ENCODE measurements around the gene PTPRN2. TPM values are rescaled to one million over a fixed set of nuclear protein-coding genes. Genes with fewer than 3 reads are reported as not detected.

PTPRN2 gene
- total and polyA plus RNA-seq, 4 experiments from 2014 or later: 1.7 to 2.6 (median 1.9) TPM

DNA sequence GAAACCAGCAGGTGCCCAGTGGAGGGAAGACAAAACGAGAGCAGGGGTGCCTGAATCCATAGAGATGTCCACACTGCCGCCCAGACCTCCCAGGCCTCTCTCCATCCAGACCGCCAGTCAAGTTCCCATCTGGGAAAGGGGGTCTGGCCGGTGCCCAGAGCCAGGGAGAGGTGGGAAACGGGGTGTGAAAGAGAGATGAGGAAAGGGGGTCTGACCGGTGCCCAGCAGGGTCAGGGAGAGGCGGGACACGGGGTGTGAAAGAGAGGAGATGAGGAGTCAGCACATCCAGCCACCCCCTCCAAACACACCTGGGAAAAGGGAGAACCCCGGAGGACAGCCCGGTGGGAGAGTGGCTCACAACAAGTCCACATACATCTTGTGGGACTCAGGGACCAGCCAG, 185.8 kb downstream of the PTPRN2 start:
- CTCF ChIA-PET (ENCODE audit: partially characterized antibody): no interaction called here
- no peak overlapping the region for H3K27ac ChIP-seq (ENCODE audit: low read depth, low read length)
- no peak for DNase-seq
- H3K9me3 ChIP-seq (ENCODE audit: control insufficient read depth in 1 of 2, low read length in 2 of 2): no peaks in the 10 kb centered on the region
- Mint-ChIP-seq H3K27me3 (peaks cover 0 to 4% of the 10 kb centered on the region in 2 donors), H3K4me3 (no peak overlapping the region), H3K36me3 (no peaks in the 10 kb centered on the region), H3K4me1 (no peaks in the 10 kb centered on the region), H3K27ac (no peak overlapping the region), H3K9me3 (peaks cover 0 to 12% (median 7%) of the 10 kb centered on the region in 8 donors)
- no peaks in the 10 kb centered on the region for H3K4me1 ChIP-seq (ENCODE audit: insufficient read depth, low read length)
- H3K4me3 ChIP-seq (ENCODE audit: low read length in 2 of 2): no peak overlapping the region
- intact Hi-C loops (cut with micrococcal nuclease): no loop called here
- H3K36me3 ChIP-seq (ENCODE audit: insufficient read depth, low read length): no peaks in the 10 kb centered on the region
- H3K27me3 ChIP-seq (ENCODE audit: insufficient read depth, low read length): no peaks in the 10 kb centered on the region
- POLR2A ChIA-PET (ENCODE audit: partially characterized antibody): no interaction called here

DNA sequence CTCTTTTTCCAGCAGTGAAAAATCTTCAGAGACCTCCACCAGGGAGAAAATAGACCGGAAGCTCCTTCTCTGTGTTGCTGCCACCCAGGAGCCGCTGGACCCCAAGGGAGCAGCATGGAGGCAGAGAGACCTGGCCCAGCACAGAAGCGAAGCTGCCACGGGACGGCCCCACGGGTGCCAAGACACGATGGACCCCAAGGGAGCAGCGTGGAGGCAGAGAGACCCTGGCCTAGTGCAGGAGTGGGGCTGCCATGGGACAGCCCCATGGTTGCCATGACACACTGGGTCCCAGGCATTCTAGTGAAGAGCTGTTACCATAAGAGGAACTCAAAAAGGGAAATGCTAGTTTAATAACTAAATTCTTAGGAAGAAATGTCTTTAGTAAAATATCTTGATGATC, 186.3 kb downstream of the PTPRN2 start:
- H3K36me3 ChIP-seq (ENCODE audit: insufficient read depth, low read length): no peaks in the 10 kb centered on the region
- POLR2A ChIA-PET (ENCODE audit: partially characterized antibody): no interaction called here
- H3K27ac ChIP-seq (ENCODE audit: low read depth, low read length): no peak overlapping the region
- H3K9me3 Mint-ChIP-seq: peaks cover 0 to 12% (median 7%) of the 10 kb centered on the region in 8 donors
- no peak for DNase-seq
- H3K9me3 ChIP-seq (ENCODE audit: control insufficient read depth in 1 of 2, low read length in 2 of 2): no peaks in the 10 kb centered on the region
- H3K27me3 ChIP-seq (ENCODE audit: insufficient read depth, low read length): no peaks in the 10 kb centered on the region
- H3K4me1 ChIP-seq (ENCODE audit: insufficient read depth, low read length): no peaks in the 10 kb centered on the region
- intact Hi-C loops (cut with micrococcal nuclease): no loop called here
- CTCF ChIA-PET (ENCODE audit: partially characterized antibody): no interaction called here
- H3K27me3 Mint-ChIP-seq: peaks cover 0 to 4% of the 10 kb centered on the region in 2 donors
- H3K27ac Mint-ChIP-seq: no peak overlapping the region
- no peaks in the 10 kb centered on the region for H3K36me3 Mint-ChIP-seq
- H3K4me1 Mint-ChIP-seq: no peaks in the 10 kb centered on the region
- no peak overlapping the region for H3K4me3 Mint-ChIP-seq
- no peak overlapping the region for H3K4me3 ChIP-seq (ENCODE audit: low read length in 2 of 2)

DNA sequence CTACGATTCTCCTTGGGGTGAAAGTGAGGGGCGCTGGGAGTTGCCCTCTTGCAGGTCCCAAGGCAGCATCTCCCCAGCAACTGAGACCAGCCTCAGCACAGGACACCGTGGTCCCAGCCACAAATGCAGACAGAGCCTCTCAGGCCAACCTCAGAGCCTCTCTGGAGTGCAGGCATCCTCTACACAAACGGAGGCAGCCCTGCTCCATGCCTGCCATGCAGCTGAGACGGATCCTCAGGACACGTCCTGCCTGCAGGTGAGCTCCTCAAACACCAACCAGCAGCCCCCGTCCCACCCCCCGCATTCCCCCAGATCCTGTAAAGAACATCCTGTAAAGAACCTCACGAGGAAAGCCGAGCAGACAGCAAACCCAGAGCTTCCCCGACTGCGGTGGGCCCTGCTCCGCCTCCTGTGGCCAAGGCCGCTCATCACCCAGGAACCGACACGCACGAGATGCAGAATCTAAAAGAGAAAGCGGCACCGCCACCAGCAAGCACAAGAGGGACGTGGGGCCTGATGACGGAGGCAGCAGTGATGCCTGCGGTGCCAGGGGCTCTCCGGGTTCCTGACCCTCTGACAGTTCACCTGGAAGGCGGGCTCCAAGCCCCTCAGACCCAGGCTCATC, 186.9 kb downstream of the PTPRN2 start:
- no peaks in the 10 kb centered on the region for H3K27me3 ChIP-seq (ENCODE audit: insufficient read depth, low read length)
- POLR2A ChIA-PET (ENCODE audit: partially characterized antibody): no interaction called here

DNA sequence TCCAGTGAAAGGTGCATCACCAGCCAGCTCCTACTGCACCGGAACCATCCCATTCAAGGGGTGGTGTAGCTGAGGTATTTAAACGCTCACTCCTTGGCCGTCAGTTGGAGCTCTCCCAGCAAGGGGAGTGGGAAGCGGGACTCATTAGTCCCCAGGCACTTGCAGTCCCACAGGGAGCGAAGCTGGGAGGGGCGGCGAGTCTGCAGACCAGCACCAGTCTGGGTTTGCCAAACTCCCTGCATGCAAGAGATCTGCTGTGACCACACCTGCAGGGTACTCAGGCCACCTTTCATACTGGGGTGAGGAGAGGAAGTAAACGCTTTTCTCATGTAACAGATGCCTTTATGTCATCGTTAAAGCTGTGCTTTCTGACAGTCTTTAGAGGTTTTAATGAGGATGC, 187.9 kb downstream of the PTPRN2 start:
- H3K4me3 Mint-ChIP-seq: no peak overlapping the region
- Histone ChIP-seq H3K9me3 (ENCODE audit: control insufficient read depth in 1 of 2, low read length in 2 of 2) (no peaks in the 10 kb centered on the region), H3K36me3 (ENCODE audit: insufficient read depth, low read length) (no peaks in the 10 kb centered on the region), H3K27ac (ENCODE audit: low read depth, low read length) (no peak overlapping the region), H3K4me3 (ENCODE audit: low read length in 2 of 2) (no peak overlapping the region), H3K4me1 (ENCODE audit: insufficient read depth, low read length) (no peaks in the 10 kb centered on the region), H3K27me3 (ENCODE audit: insufficient read depth, low read length) (no peaks in the 10 kb centered on the region)
- ChIA-PET CTCF (ENCODE audit: partially characterized antibody) (interaction anchor here (0.8 kb wide), 1 partner anchor 577 kb away, joined by 3 read pairs; no protein-coding TSS in a partner anchor), POLR2A (ENCODE audit: partially characterized antibody) (no interaction called here)
- intact Hi-C loops (cut with micrococcal nuclease): no loop called here
- peaks cover 0 to 4% of the 10 kb centered on the region in 2 donors for H3K27me3 Mint-ChIP-seq
- peaks cover 0 to 12% (median 7%) of the 10 kb centered on the region in 8 donors for H3K9me3 Mint-ChIP-seq
- no peaks in the 10 kb centered on the region for H3K4me1 Mint-ChIP-seq
- no peak for DNase-seq
- no peak overlapping the region for H3K27ac Mint-ChIP-seq
- no peaks in the 10 kb centered on the region for H3K36me3 Mint-ChIP-seq

More for the DNA sequence above, 186.9 kb downstream of the PTPRN2 start:
- Mint-ChIP-seq H3K4me1 (no peaks in the 10 kb centered on the region), H3K27me3 (peaks cover 0 to 4% of the 10 kb centered on the region in 2 donors), H3K27ac (no peak overlapping the region), H3K9me3 (peaks cover 0 to 12% (median 7%) of the 10 kb centered on the region in 8 donors), H3K36me3 (no peaks in the 10 kb centered on the region), H3K4me3 (no peak overlapping the region)
- intact Hi-C loops (cut with micrococcal nuclease): no loop called here
- Histone ChIP-seq H3K4me1 (ENCODE audit: insufficient read depth, low read length) (no peaks in the 10 kb centered on the region), H3K27ac (ENCODE audit: low read depth, low read length) (no peak overlapping the region), H3K36me3 (ENCODE audit: insufficient read depth, low read length) (no peaks in the 10 kb centered on the region), H3K4me3 (ENCODE audit: low read length in 2 of 2) (no peak overlapping the region), H3K9me3 (ENCODE audit: control insufficient read depth in 1 of 2, low read length in 2 of 2) (no peaks in the 10 kb centered on the region)
- no peak for DNase-seq
- CTCF ChIA-PET (ENCODE audit: partially characterized antibody): interaction anchor here (0.8 kb wide), 1 partner anchor 576 kb away, joined by 3 read pairs; no protein-coding TSS in a partner anchor

DNA sequence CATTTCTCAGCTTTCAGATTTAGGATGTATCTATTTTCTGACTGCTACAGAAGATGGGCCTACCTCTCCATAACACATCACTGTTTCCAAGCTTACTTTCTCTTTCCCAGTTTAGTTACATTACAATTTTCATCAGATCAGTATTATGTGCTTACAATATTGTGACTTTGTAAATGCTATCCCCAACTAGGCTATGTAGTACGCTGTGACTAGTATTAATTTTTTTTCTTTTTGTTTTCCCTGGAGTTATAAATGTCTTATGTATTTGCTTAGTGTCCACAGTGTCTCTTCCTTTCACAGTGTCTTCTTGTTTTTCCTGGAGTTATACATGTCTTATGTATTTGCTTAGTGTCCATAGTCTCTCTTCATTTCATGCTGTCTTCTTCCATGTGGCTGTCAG, 188.9 kb downstream of the PTPRN2 start:
- Mint-ChIP-seq H3K4me3 (no peak overlapping the region), H3K9me3 (peaks cover 0 to 12% (median 7%) of the 10 kb centered on the region in 8 donors), H3K27ac (no peak overlapping the region), H3K4me1 (no peaks in the 10 kb centered on the region), H3K36me3 (no peaks in the 10 kb centered on the region), H3K27me3 (peaks cover 0 to 4% of the 10 kb centered on the region in 2 donors)
- Histone ChIP-seq H3K4me1 (ENCODE audit: insufficient read depth, low read length) (no peaks in the 10 kb centered on the region), H3K27me3 (ENCODE audit: insufficient read depth, low read length) (no peaks in the 10 kb centered on the region), H3K27ac (ENCODE audit: low read depth, low read length) (no peak overlapping the region), H3K4me3 (ENCODE audit: low read length in 2 of 2) (no peak overlapping the region), H3K9me3 (ENCODE audit: control insufficient read depth in 1 of 2, low read length in 2 of 2) (no peaks in the 10 kb centered on the region), H3K36me3 (ENCODE audit: insufficient read depth, low read length) (no peaks in the 10 kb centered on the region)
- DNase-seq: no peak
- ChIA-PET CTCF (ENCODE audit: partially characterized antibody) (interaction anchor here (2.8 kb wide), 1 partner anchor 578 kb away, joined by 9 read pairs; no protein-coding TSS in a partner anchor), POLR2A (ENCODE audit: partially characterized antibody) (no interaction called here)
- intact Hi-C loops (cut with micrococcal nuclease): no loop called here

DNA sequence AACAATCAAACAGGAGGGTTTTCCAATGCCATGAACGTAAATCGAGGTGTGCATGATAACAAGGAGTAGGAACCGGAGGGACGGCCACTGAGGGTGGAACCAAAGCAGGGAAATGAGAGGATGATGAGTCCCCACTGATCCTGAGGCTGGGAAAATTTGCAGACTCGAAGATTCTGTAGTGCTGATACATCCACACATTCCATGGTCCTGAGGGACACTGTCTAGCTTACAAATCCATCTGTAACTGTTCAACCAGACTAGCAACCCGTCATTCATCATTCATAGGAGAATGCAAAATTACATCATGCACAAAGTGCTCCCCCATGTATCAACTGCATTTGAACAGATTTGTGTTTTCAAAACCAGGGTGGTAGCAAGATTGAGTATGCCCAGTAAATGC, 189.7 kb downstream of the PTPRN2 start:
- Mint-ChIP-seq H3K27ac (no peak overlapping the region), H3K4me1 (no peaks in the 10 kb centered on the region), H3K27me3 (peaks cover 1 to 4% of the 10 kb centered on the region in 2 donors), H3K9me3 (peaks cover 0 to 12% (median 7%) of the 10 kb centered on the region in 8 donors), H3K4me3 (no peak overlapping the region), H3K36me3 (no peaks in the 10 kb centered on the region)
- H3K36me3 ChIP-seq (ENCODE audit: insufficient read depth, low read length): no peaks in the 10 kb centered on the region
- no peak overlapping the region for H3K4me3 ChIP-seq (ENCODE audit: low read length in 2 of 2)
- ChIA-PET POLR2A (ENCODE audit: partially characterized antibody) (no interaction called here), CTCF (ENCODE audit: partially characterized antibody) (interaction anchor here (2.8 kb wide), 1 partner anchor 579 kb away, joined by 9 read pairs; no protein-coding TSS in a partner anchor)
- H3K27ac ChIP-seq (ENCODE audit: low read depth, low read length): no peak overlapping the region
- H3K4me1 ChIP-seq (ENCODE audit: insufficient read depth, low read length): no peaks in the 10 kb centered on the region
- H3K9me3 ChIP-seq (ENCODE audit: control insufficient read depth in 1 of 2, low read length in 2 of 2): no peaks in the 10 kb centered on the region
- intact Hi-C loops (cut with micrococcal nuclease): no loop called here
- H3K27me3 ChIP-seq (ENCODE audit: insufficient read depth, low read length): no peaks in the 10 kb centered on the region
- no peak for DNase-seq

DNA sequence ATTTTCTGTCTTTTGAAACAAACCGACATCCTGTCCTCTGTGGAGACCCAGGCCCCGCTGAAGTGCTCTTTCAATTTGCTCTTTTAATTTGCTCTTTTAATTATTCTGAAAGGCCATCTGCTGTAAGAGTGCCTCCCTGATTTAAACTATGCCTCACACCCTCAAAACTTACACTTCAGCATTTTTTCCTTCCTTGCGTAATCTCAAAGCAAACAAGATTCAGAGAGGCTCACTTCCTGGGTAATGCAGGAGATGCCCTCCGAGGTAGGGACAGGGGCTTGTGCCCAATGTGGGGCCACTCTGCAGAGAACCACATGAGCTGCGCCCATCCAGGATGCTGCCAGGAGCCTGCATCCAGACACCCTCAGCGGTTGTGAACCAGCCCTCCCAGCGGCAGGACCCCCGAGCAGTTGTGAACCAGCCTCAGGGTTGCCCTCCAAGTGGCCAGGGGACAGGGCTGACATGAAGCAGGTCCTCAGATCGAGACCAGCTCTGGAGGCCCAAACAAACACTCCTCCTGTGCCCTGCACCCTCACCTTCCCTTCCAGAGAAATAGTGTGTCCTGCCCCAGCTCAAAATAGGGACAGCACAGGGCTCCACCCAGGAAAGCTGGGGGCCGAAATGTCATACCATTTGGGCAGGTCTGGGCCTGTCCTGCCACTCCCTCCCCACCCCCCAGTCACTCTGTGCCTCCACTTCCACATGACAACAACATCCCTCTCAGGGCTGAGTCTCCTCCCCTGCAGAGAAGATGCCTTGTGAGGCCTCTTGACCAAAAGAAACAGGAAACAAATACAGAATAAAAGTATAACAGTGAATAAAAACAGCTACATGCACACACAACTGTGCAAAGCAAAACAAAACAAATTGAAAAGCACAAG, 190.4 kb downstream of the PTPRN2 start:
- CTCF ChIA-PET (ENCODE audit: partially characterized antibody): interaction anchor here (2.8 kb wide), 1 partner anchor 580 kb away, joined by 9 read pairs; no protein-coding TSS in a partner anchor
- Histone ChIP-seq H3K27me3 (ENCODE audit: insufficient read depth, low read length) (no peaks in the 10 kb centered on the region), H3K27ac (ENCODE audit: low read depth, low read length) (no peak overlapping the region), H3K4me3 (ENCODE audit: low read length in 2 of 2) (no peak overlapping the region), H3K4me1 (ENCODE audit: insufficient read depth, low read length) (no peaks in the 10 kb centered on the region), H3K36me3 (ENCODE audit: insufficient read depth, low read length) (no peaks in the 10 kb centered on the region), H3K9me3 (ENCODE audit: control insufficient read depth in 1 of 2, low read length in 2 of 2) (no peaks in the 10 kb centered on the region)
- H3K27me3 Mint-ChIP-seq: peaks cover 1 to 4% of the 10 kb centered on the region in 2 donors
- no peak overlapping the region for H3K27ac Mint-ChIP-seq
- no peak overlapping the region for H3K4me3 Mint-ChIP-seq
- no peaks in the 10 kb centered on the region for H3K36me3 Mint-ChIP-seq
- H3K4me1 Mint-ChIP-seq: no peaks in the 10 kb centered on the region
- H3K9me3 Mint-ChIP-seq: peaks cover 0 to 12% (median 7%) of the 10 kb centered on the region in 8 donors
- intact Hi-C loops (cut with micrococcal nuclease): no loop called here
- POLR2A ChIA-PET (ENCODE audit: partially characterized antibody): no interaction called here
- no peak for DNase-seq

All from CD4-positive, alpha-beta memory T cell (primary cell).